ENCODE data around the gene LCTL.

GRCh38 chr15:66503780-66504562 is 61.8 kb downstream of the LCTL start:
- TF ChIP-seq CTCF (IDR thresholded peaks at IDR 0.05) (no peak), POLR2A (IDR thresholded peaks at IDR 0.05) (no peak)
